ENCODE results near the gene CENPO. TPM values are rescaled to one million over a fixed set of nuclear protein-coding genes. Genes with fewer than 3 reads are reported as not detected.

Gene CENPO
- total RNA-seq, 1 experiment from 2014 or later: 38.6 TPM

DNA sequence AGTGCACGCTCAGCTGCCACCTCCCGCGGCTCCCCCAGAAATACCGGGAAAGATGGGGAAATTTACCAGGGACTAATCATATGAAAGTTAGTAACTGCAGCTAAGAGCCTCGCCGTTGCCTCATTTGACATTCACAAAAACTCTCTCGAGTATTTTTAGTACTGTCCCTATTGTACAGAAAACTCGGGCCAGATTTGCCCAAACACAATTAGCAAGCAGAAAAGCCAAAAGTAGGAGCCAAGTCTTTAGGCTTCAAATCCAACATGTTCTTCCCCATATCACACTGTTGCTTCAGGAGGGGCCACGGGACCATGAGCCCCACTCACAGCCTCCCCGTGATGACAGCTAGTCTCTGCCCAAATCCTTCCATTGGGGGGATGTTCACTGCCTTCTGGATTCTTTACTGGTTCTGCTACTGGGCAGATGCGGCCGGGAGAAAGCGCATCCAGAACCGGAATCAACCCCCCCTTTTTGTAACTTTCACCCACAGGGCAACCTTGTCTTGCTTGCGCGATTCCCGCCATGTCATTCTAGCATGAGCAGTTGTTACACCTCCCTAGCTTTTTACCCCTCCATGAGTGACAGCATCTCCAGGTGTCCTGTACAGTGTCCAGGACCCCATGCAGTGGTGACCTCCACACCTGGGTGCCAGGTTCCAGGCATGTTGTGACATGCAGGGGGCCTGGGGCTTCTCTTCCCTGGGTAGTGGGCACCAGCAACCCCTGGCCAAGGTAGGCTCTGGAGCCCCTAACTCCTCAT, 35.2 kb downstream of the CENPO start:
- Mint-ChIP-seq H3K4me1 (peaks cover 33% of the 10 kb centered on the region), H3K27ac (peak overlapping the region; percentile 54; the same call in 1 of the 2 replicates), H3K9me3 (peaks cover 11% of the 10 kb centered on the region; the same call in 1 of the 2 replicates), H3K27me3 (ENCODE audit: low read depth) (no peaks in the 10 kb centered on the region; the same call in 1 of the 2 replicates), H3K36me3 (peaks cover 28% of the 10 kb centered on the region), H3K4me3 (no peak overlapping the region)
- TF ChIP-seq CBFB (CRISPR knock-in tag; IDR thresholded peaks at IDR 0.05; ENCODE audit: low read depth) (no peak), FOXJ3 (CRISPR knock-in tag; IDR thresholded peaks at IDR 0.05; ENCODE audit: borderline replicate concordance) (no peak), NR2C2 (CRISPR knock-in tag; IDR thresholded peaks at IDR 0.05) (no peak), CREM (CRISPR knock-in tag; IDR thresholded peaks at IDR 0.05) (no peak), ESRRA (CRISPR knock-in tag; IDR thresholded peaks at IDR 0.05; ENCODE audit: borderline replicate concordance) (no peak)
- TF ChIP-seq, protein P1, sequence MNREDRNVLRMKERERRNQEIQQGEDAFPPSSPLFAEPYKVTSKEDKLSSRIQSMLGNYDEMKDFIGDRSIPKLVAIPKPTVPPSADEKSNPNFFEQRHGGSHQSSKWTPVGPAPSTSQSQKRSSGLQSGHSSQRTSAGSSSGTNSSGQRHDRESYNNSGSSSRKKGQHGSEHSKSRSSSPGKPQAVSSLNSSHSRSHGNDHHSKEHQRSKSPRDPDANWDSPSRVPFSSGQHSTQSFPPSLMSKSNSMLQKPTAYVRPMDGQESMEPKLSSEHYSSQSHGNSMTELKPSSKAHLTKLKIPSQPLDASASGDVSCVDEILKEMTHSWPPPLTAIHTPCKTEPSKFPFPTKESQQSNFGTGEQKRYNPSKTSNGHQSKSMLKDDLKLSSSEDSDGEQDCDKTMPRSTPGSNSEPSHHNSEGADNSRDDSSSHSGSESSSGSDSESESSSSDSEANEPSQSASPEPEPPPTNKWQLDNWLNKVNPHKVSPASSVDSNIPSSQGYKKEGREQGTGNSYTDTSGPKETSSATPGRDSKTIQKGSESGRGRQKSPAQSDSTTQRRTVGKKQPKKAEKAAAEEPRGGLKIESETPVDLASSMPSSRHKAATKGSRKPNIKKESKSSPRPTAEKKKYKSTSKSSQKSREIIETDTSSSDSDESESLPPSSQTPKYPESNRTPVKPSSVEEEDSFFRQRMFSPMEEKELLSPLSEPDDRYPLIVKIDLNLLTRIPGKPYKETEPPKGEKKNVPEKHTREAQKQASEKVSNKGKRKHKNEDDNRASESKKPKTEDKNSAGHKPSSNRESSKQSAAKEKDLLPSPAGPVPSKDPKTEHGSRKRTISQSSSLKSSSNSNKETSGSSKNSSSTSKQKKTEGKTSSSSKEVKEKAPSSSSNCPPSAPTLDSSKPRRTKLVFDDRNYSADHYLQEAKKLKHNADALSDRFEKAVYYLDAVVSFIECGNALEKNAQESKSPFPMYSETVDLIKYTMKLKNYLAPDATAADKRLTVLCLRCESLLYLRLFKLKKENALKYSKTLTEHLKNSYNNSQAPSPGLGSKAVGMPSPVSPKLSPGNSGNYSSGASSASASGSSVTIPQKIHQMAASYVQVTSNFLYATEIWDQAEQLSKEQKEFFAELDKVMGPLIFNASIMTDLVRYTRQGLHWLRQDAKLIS (CRISPR knock-in tag; IDR thresholded peaks at IDR 0.05; ENCODE audit: borderline replicate concordance): no peak
- TF ChIP-seq, protein P2, sequence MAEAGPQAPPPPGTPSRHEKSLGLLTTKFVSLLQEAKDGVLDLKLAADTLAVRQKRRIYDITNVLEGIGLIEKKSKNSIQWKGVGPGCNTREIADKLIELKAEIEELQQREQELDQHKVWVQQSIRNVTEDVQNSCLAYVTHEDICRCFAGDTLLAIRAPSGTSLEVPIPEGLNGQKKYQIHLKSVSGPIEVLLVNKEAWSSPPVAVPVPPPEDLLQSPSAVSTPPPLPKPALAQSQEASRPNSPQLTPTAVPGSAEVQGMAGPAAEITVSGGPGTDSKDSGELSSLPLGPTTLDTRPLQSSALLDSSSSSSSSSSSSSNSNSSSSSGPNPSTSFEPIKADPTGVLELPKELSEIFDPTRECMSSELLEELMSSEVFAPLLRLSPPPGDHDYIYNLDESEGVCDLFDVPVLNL (CRISPR knock-in tag; IDR thresholded peaks at IDR 0.05; ENCODE audit: borderline replicate concordance, low read depth): no peak
- TF ChIP-seq, protein P3, sequence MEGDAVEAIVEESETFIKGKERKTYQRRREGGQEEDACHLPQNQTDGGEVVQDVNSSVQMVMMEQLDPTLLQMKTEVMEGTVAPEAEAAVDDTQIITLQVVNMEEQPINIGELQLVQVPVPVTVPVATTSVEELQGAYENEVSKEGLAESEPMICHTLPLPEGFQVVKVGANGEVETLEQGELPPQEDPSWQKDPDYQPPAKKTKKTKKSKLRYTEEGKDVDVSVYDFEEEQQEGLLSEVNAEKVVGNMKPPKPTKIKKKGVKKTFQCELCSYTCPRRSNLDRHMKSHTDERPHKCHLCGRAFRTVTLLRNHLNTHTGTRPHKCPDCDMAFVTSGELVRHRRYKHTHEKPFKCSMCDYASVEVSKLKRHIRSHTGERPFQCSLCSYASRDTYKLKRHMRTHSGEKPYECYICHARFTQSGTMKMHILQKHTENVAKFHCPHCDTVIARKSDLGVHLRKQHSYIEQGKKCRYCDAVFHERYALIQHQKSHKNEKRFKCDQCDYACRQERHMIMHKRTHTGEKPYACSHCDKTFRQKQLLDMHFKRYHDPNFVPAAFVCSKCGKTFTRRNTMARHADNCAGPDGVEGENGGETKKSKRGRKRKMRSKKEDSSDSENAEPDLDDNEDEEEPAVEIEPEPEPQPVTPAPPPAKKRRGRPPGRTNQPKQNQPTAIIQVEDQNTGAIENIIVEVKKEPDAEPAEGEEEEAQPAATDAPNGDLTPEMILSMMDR (IDR thresholded peaks at IDR 0.05): no peak
- ATAC-seq: no peak
- ChIA-PET CTCF (interaction anchor here (0.6 to 3.2 kb wide), 45 partner anchors 10 to 1010 kb away, joined by 3 to 42 read pairs (median 4); partner anchors contain the start of genes CENPO, NCOA1, PTRHD1 and TP53I3), POLR2A (interaction anchor here (0.6 to 1.0 kb wide), 2 partner anchors 215 to 387 kb away, joined by 3 to 4 read pairs; no protein-coding TSS in a partner anchor)
- peak; percentile 5 for DNase-seq (ENCODE audit: low spot score)

DNA sequence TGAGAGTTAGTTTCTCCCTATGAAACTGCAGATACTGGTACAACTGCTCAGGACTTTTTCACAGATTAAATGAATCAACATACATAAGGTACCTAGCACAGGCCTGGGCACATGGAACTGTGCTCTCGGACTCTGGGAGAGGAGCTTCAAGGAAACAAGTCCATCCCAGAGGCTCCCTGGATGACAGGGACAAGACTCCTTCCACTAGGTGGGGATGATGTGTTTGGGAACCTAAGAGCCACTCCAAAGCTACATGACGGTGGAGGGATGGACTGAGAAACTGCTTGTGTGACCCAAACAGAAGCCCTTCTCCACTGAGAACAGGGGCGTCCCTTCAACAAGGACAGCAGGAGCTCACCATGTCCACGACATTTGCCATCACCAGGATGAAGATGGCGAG, 37.1 kb downstream of the CENPO start:
- peak; percentile 10 for DNase-seq (ENCODE audit: low spot score)
- ATAC-seq: no peak
- Mint-ChIP-seq H3K36me3 (peaks cover 24% of the 10 kb centered on the region), H3K27ac (no peak overlapping the region), H3K27me3 (ENCODE audit: low read depth) (no peaks in the 10 kb centered on the region; the same call in 1 of the 2 replicates), H3K9me3 (peaks cover 5% of the 10 kb centered on the region; the same call in 1 of the 2 replicates), H3K4me3 (no peak overlapping the region), H3K4me1 (peaks cover 38% of the 10 kb centered on the region)
- ChIA-PET POLR2A (no interaction called here), CTCF (interaction anchor here (0.7 to 2.5 kb wide), 16 partner anchors 8 to 420 kb away, joined by 3 to 10 read pairs (median 4); partner anchors contain the start of gene EFR3B)
- TF ChIP-seq, protein P4, sequence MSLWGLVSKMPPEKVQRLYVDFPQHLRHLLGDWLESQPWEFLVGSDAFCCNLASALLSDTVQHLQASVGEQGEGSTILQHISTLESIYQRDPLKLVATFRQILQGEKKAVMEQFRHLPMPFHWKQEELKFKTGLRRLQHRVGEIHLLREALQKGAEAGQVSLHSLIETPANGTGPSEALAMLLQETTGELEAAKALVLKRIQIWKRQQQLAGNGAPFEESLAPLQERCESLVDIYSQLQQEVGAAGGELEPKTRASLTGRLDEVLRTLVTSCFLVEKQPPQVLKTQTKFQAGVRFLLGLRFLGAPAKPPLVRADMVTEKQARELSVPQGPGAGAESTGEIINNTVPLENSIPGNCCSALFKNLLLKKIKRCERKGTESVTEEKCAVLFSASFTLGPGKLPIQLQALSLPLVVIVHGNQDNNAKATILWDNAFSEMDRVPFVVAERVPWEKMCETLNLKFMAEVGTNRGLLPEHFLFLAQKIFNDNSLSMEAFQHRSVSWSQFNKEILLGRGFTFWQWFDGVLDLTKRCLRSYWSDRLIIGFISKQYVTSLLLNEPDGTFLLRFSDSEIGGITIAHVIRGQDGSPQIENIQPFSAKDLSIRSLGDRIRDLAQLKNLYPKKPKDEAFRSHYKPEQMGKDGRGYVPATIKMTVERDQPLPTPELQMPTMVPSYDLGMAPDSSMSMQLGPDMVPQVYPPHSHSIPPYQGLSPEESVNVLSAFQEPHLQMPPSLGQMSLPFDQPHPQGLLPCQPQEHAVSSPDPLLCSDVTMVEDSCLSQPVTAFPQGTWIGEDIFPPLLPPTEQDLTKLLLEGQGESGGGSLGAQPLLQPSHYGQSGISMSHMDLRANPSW (CRISPR knock-in tag; conservative IDR thresholded peaks at IDR 0.05; ENCODE audit: low read depth): no peak
- no peak for TF ChIP-seq SMAD4 (CRISPR knock-in tag; IDR thresholded peaks at IDR 0.05)
- no peak for TF ChIP-seq OVOL2 (CRISPR knock-in tag; IDR thresholded peaks at IDR 0.05; ENCODE audit: borderline replicate concordance)
- no peak for TF ChIP-seq NFE2L1 (CRISPR knock-in tag; IDR thresholded peaks at IDR 0.05)
- TF ChIP-seq, protein P5, sequence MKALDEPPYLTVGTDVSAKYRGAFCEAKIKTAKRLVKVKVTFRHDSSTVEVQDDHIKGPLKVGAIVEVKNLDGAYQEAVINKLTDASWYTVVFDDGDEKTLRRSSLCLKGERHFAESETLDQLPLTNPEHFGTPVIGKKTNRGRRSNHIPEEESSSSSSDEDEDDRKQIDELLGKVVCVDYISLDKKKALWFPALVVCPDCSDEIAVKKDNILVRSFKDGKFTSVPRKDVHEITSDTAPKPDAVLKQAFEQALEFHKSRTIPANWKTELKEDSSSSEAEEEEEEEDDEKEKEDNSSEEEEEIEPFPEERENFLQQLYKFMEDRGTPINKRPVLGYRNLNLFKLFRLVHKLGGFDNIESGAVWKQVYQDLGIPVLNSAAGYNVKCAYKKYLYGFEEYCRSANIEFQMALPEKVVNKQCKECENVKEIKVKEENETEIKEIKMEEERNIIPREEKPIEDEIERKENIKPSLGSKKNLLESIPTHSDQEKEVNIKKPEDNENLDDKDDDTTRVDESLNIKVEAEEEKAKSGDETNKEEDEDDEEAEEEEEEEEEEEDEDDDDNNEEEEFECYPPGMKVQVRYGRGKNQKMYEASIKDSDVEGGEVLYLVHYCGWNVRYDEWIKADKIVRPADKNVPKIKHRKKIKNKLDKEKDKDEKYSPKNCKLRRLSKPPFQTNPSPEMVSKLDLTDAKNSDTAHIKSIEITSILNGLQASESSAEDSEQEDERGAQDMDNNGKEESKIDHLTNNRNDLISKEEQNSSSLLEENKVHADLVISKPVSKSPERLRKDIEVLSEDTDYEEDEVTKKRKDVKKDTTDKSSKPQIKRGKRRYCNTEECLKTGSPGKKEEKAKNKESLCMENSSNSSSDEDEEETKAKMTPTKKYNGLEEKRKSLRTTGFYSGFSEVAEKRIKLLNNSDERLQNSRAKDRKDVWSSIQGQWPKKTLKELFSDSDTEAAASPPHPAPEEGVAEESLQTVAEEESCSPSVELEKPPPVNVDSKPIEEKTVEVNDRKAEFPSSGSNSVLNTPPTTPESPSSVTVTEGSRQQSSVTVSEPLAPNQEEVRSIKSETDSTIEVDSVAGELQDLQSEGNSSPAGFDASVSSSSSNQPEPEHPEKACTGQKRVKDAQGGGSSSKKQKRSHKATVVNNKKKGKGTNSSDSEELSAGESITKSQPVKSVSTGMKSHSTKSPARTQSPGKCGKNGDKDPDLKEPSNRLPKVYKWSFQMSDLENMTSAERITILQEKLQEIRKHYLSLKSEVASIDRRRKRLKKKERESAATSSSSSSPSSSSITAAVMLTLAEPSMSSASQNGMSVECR (CRISPR knock-in tag; IDR thresholded peaks at IDR 0.05; ENCODE audit: borderline replicate concordance): no peak
- no peak for TF ChIP-seq NFATC4 (CRISPR knock-in tag; IDR thresholded peaks at IDR 0.05)
- no peak for TF ChIP-seq HMGA2 (CRISPR knock-in tag; IDR thresholded peaks at IDR 0.05)
- no peak for TF ChIP-seq MYBL2 (CRISPR knock-in tag; IDR thresholded peaks at IDR 0.05)
- TF ChIP-seq GABPB1 (CRISPR knock-in tag; IDR thresholded peaks at IDR 0.05): no peak
- TF ChIP-seq, protein P6, sequence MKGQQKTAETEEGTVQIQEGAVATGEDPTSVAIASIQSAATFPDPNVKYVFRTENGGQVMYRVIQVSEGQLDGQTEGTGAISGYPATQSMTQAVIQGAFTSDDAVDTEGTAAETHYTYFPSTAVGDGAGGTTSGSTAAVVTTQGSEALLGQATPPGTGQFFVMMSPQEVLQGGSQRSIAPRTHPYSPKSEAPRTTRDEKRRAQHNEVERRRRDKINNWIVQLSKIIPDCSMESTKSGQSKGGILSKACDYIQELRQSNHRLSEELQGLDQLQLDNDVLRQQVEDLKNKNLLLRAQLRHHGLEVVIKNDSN (CRISPR knock-in tag; IDR thresholded peaks at IDR 0.05): no peak
- no peak for TF ChIP-seq CREM (CRISPR knock-in tag; IDR thresholded peaks at IDR 0.05)
- no peak for TF ChIP-seq TEAD1 (CRISPR knock-in tag; IDR thresholded peaks at IDR 0.05)
